ENCODE results near the gene WNT3A. TPM values are rescaled to one million over a fixed set of nuclear protein-coding genes. Genes with fewer than 3 reads are reported as not detected.

Gene WNT3A
- polyA plus RNA-seq, 3 donors, result not detected

- Histone ChIP-seq H4K20me1 (ENCODE audit: insufficient read depth, low read length) (peaks cover 75% of the 10 kb centered on the region), H2AFZ (ENCODE audit: insufficient read depth, low read depth, low read length, poor library complexity, severe bottlenecking) (no peak overlapping the region), H3K27ac (ENCODE audit: low read depth in 1 of 2, low read length in 2 of 2) (peak overlapping the region; percentile 67 to 94), H3K36me3 (replicated peaks in 1 of 2; ENCODE audit: control insufficient read depth in 1 of 2, insufficient read depth in 2 of 2, low read length in 2 of 2) (no peaks in the 10 kb centered on the region), H3K4me2 (replicated peaks; ENCODE audit: extremely low read depth, low read length, poor library complexity, severe bottlenecking) (peak overlapping the region; percentile 86), H3K79me2 (ENCODE audit: insufficient read depth, low read length) (peaks cover 98% of the 10 kb centered on the region), H3K9ac (ENCODE audit: insufficient read depth, low read length, poor library complexity, severe bottlenecking) (peak overlapping the region; percentile 4), H3K4me3 (replicated peaks in 1 of 3; ENCODE audit: low read depth in 2 of 3, low read length in 3 of 3) (peak overlapping the region in 2 of 3 experiments; percentile 2 to 93), H3K27me3 (ENCODE audit: control insufficient read depth in 2 of 2, insufficient read depth in 2 of 2, low read length in 2 of 2) (no peaks in the 10 kb centered on the region), H3K4me1 (ENCODE audit: control insufficient read depth in 1 of 2, insufficient read depth in 2 of 2, low read length in 2 of 2) (peaks cover 79 to 81% of the 10 kb centered on the region in 2 donors), H3K9me3 (replicated peaks in 1 of 2; ENCODE audit: control insufficient read depth in 1 of 2, insufficient read depth in 1 of 2, low read length in 2 of 2) (no peaks in the 10 kb centered on the region)
- WGBS (ENCODE audit: insufficient coverage), result 47% methylated on average over 5 of the region's 6 CpGs
- peaks cover 27% of the 10 kb centered on the region in 2 donors for H3K36me3 Mint-ChIP-seq
- intact Hi-C loops (cut with micrococcal nuclease), result loop anchor here in 1 of 2 donors (2.0 kb wide), 1 partner anchor 81 kb away; no protein-coding TSS in a partner anchor
- peaks cover 0 to 5% (median 1%) of the 10 kb centered on the region in 3 donors for H3K27me3 Mint-ChIP-seq (ENCODE audit: low read depth in 3 of 3)
- peak overlapping the region; percentile 96 to 97 for H3K4me3 Mint-ChIP-seq
- TF ChIP-seq, protein P1, sequence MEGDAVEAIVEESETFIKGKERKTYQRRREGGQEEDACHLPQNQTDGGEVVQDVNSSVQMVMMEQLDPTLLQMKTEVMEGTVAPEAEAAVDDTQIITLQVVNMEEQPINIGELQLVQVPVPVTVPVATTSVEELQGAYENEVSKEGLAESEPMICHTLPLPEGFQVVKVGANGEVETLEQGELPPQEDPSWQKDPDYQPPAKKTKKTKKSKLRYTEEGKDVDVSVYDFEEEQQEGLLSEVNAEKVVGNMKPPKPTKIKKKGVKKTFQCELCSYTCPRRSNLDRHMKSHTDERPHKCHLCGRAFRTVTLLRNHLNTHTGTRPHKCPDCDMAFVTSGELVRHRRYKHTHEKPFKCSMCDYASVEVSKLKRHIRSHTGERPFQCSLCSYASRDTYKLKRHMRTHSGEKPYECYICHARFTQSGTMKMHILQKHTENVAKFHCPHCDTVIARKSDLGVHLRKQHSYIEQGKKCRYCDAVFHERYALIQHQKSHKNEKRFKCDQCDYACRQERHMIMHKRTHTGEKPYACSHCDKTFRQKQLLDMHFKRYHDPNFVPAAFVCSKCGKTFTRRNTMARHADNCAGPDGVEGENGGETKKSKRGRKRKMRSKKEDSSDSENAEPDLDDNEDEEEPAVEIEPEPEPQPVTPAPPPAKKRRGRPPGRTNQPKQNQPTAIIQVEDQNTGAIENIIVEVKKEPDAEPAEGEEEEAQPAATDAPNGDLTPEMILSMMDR (IDR thresholded peaks at IDR 0.05), result no peak
- H3K9me3 Mint-ChIP-seq, result peaks cover 0 to 2% (median 0%) of the 10 kb centered on the region in 7 donors
- DNase-seq, result peak in 2 of 3 donors; percentile 66 to 91
- peaks cover 73% of the 10 kb centered on the region for H3K4me1 Mint-ChIP-seq
- peak overlapping the region; percentile 96 to 99 (median 98) for H3K27ac Mint-ChIP-seq
Measured at GRCh38 chr1:228085287-228085951, 78.6 kb downstream of the WNT3A start.

DNA sequence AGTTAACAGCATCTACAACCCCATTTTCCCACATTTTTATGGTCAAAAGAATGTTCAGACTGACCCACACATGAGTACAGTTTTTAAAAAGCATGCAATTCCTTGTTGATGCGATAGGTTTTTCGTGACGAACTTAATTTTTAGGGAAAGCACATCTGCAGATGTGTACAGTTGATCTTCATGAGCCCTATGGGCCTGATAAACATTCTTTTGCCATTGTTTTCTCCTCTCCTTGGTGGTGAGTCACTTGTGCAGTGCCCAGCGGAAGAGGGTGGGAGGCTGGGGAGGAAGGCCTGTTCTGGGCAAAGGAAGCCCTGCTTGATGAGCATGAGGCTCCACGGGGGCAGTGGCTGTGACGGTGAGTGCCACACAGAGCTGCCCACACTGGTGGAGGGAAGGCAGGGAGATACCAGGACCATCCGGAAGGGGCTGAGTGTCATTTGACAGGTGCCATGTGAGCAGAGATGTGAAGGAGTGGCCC lies 81.0 kb downstream of the WNT3A start:
- Mint-ChIP-seq H3K27me3 (ENCODE audit: low read depth in 3 of 3) (peaks cover 0 to 5% (median 1%) of the 10 kb centered on the region in 3 donors), H3K4me1 (peaks cover 88% of the 10 kb centered on the region), H3K36me3 (peaks cover 44 to 48% of the 10 kb centered on the region in 2 donors), H3K27ac (peak overlapping the region; percentile 96 to 100 (median 99)), H3K9me3 (peaks cover 0 to 3% (median 0%) of the 10 kb centered on the region in 7 donors), H3K4me3 (peak overlapping the region; percentile 44 to 87)
- Histone ChIP-seq H3K27me3 (ENCODE audit: control insufficient read depth in 2 of 2, insufficient read depth in 2 of 2, low read length in 2 of 2) (no peaks in the 10 kb centered on the region), H3K9me3 (replicated peaks in 1 of 2; ENCODE audit: control insufficient read depth in 1 of 2, insufficient read depth in 1 of 2, low read length in 2 of 2) (no peaks in the 10 kb centered on the region), H3K4me1 (ENCODE audit: control insufficient read depth in 1 of 2, insufficient read depth in 2 of 2, low read length in 2 of 2) (peaks cover 86 to 89% of the 10 kb centered on the region in 2 donors), H4K20me1 (ENCODE audit: insufficient read depth, low read length) (peaks cover 99% of the 10 kb centered on the region), H3K27ac (ENCODE audit: low read depth in 1 of 2, low read length in 2 of 2) (peak overlapping the region; percentile 94 to 95), H3K4me3 (replicated peaks in 1 of 3; ENCODE audit: low read depth in 2 of 3, low read length in 3 of 3) (peak overlapping the region in 1 of 3 experiments; percentile 64), H3K79me2 (ENCODE audit: insufficient read depth, low read length) (peaks cover 100% of the 10 kb centered on the region), H3K4me2 (replicated peaks; ENCODE audit: extremely low read depth, low read length, poor library complexity, severe bottlenecking) (peak overlapping the region; percentile 71), H3K9ac (ENCODE audit: insufficient read depth, low read length, poor library complexity, severe bottlenecking) (peak overlapping the region; percentile 53), H2AFZ (ENCODE audit: insufficient read depth, low read depth, low read length, poor library complexity, severe bottlenecking) (no peak overlapping the region), H3K36me3 (replicated peaks in 1 of 2; ENCODE audit: control insufficient read depth in 1 of 2, insufficient read depth in 2 of 2, low read length in 2 of 2) (peaks cover 2 to 19% of the 10 kb centered on the region in 2 donors)
- TF ChIP-seq, protein P1 (IDR thresholded peaks at IDR 0.05), result no peak
- intact Hi-C loops (cut with micrococcal nuclease), result loop anchor here (2.0 kb wide), 2 partner anchors 15 to 17 kb away; partner anchors contain the start of gene C1orf35 (in 1 of the 2)
- DNase-seq, result peak; percentile 65 to 84 (median 72)
- WGBS (ENCODE audit: insufficient coverage), result 11% methylated on average over 6 of the region's 7 CpGs
